ENCODE data around the gene MACROD2.

The MACROD2 gene

GRCh38 chr20:14830466-14830865, 835.1 kb downstream of the MACROD2 start:
- DNase-seq, result no peak

- no peak for DNase-seq
These were observed 835.6 kb downstream of the MACROD2 start for GRCh38 chr20:14830899-14831298.

- DNase-seq, result no peak
These were observed 837.3 kb downstream of the MACROD2 start for GRCh38 chr20:14832630-14833029.

GRCh38 chr20:14838663-14839628, 843.6 kb downstream of the MACROD2 start:
- DNase-seq, result no peak

- no peak for DNase-seq
These were observed 850.2 kb downstream of the MACROD2 start for GRCh38 chr20:14845199-14846160.

GRCh38 chr20:14848806-14849205, 853.5 kb downstream of the MACROD2 start:
- no peak for DNase-seq

- DNase-seq, result no peak
These were observed 857.8 kb downstream of the MACROD2 start for GRCh38 chr20:14853079-14853478.

- DNase-seq, result no peak
These were observed 859.9 kb downstream of the MACROD2 start for GRCh38 chr20:14855171-14855570.

- DNase-seq, result no peak
These were observed 864.3 kb downstream of the MACROD2 start for GRCh38 chr20:14859627-14860026.

GRCh38 chr20:14860410-14860814, 865.1 kb downstream of the MACROD2 start:
- no peak for DNase-seq

GRCh38 chr20:14861028-14861699, 865.8 kb downstream of the MACROD2 start:
- no peak for DNase-seq

GRCh38 chr20:14865169-14865568, 869.9 kb downstream of the MACROD2 start:
- no peak for DNase-seq

- no peak for DNase-seq
These were observed 870.4 kb downstream of the MACROD2 start for GRCh38 chr20:14865731-14866130.

- DNase-seq, result no peak
These were observed 871.7 kb downstream of the MACROD2 start for GRCh38 chr20:14866841-14867514.

GRCh38 chr20:14877301-14878028, 882.1 kb downstream of the MACROD2 start:
- no peak for DNase-seq

- no peak for DNase-seq
These were observed 883.3 kb downstream of the MACROD2 start for GRCh38 chr20:14878676-14879019.

GRCh38 chr20:14879020-14879697, 883.8 kb downstream of the MACROD2 start:
- no peak for DNase-seq

GRCh38 chr20:14879839-14880238, 884.5 kb downstream of the MACROD2 start:
- no peak for DNase-seq

GRCh38 chr20:14881518-14881917, 886.2 kb downstream of the MACROD2 start:
- DNase-seq, result no peak

GRCh38 chr20:14882157-14882556, 886.8 kb downstream of the MACROD2 start:
- no peak for DNase-seq

- no peak for DNase-seq
These were observed 887.5 kb downstream of the MACROD2 start for GRCh38 chr20:14882846-14883245.
